GM12892 (cell line): ENCODE results near the gene FBXW8.

Experiments used
- POLR2A ChIP-seq: IDR thresholded peaks from 2 replicates; pipeline ENCODE4 v1.6.1; 2011; ENCODE audit warnings: low read depth, low read length, control low read depth
- POLR2AphosphoS5 ChIP-seq: IDR thresholded peaks from 2 replicates; pipeline ENCODE4 v1.6.1; 2011; ENCODE audit warnings: low read depth, low read length, control low read depth

DNA sequence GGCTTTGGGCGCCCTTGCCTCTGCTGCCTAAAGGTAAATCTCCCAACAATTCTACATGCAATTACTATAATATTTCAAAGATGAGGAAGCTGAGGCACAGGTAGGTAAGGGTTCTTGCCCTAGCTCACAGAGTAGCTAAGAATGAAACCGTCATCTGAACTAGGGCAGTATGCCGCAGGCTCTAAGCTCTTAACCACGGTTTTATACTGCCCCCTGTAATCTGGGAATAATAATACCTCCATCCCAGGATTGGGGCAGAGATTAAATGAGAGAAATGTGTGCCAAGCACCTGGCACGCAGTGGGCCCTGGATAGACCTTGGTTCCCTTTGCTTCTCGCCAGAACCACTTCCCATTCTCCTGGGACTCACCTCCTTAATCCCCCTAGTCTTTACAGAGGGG lies 28.0 kb upstream of the FBXW8 start:
- TF ChIP-seq POLR2A (no peak), POLR2AphosphoS5 (no peak)
